Liver (tissue), 9 donors: ENCODE data around the gene SRRM3. TPM values are rescaled to one million over a fixed set of nuclear protein-coding genes. Genes with fewer than 3 reads are reported as not detected.

Experiments
- DNase-seq: peaks from one replicate; pipeline ENCODE4 v3.0.0-alpha.2; 2017; ENCODE audit warnings: low spot score
- H3K27ac ChIP-seq, 2 donors: one replicate each; pipeline ENCODE4 v1.7.0; 2013; ENCODE audit warnings: inconsistent platforms in 2 of 2, low read length in 2 of 2, control low read depth in 1 of 2, low read depth in 1 of 2, mild to moderate bottlenecking in 1 of 2
- H3K27me3 ChIP-seq, 4 donors: one replicate each; pipeline versions ENCODE4 v1.6.1 to v1.7.0; 2013; ENCODE audit warnings: low read length in 3 of 4, inconsistent platforms in 1 of 4, mild to moderate bottlenecking in 1 of 4, moderate library complexity in 1 of 4; ENCODE audit not compliant: control insufficient read depth in 4 of 4, insufficient read depth in 4 of 4
- H3K36me3 ChIP-seq, 4 donors: one replicate each; pipeline versions ENCODE4 v1.6.1 to v1.7.0; 2013; ENCODE audit warnings: low read length in 3 of 4, mild to moderate bottlenecking in 3 of 4, low read depth in 1 of 4, moderate library complexity in 1 of 4; ENCODE audit not compliant: control insufficient read depth in 4 of 4, insufficient read depth in 3 of 4
- H3K4me1 ChIP-seq, 4 donors: one replicate each; pipeline versions ENCODE4 v1.6.1 to v1.7.0; 2013; ENCODE audit warnings: low read length in 3 of 4, mild to moderate bottlenecking in 3 of 4, moderate library complexity in 1 of 4; ENCODE audit not compliant: control insufficient read depth in 4 of 4, insufficient read depth in 4 of 4
- H3K4me3 ChIP-seq, 3 donors: one replicate each; pipeline versions ENCODE4 v1.6.1 to v1.7.0; 2013; ENCODE audit warnings: low read length in 3 of 3, control low read depth in 1 of 3, low read depth in 1 of 3, mild to moderate bottlenecking in 1 of 3
- H3K9ac ChIP-seq, 2 donors: one replicate each; pipeline ENCODE4 v1.7.0; 2013; ENCODE audit warnings: low read length in 2 of 2, mild to moderate bottlenecking in 2 of 2, moderate library complexity in 2 of 2, control low read depth in 1 of 2, low read depth in 1 of 2
- H3K9me3 ChIP-seq, 4 donors: one replicate each; pipeline versions ENCODE4 v1.6.1 to v1.7.0; 2013; ENCODE audit warnings: low read length in 3 of 4; ENCODE audit not compliant: control insufficient read depth in 4 of 4
- ATF3 ChIP-seq: IDR thresholded peaks from 2 replicates; pipeline ENCODE4 v1.6.1; 2016; ENCODE audit warnings: antibody characterized with exemption
- CTCF ChIP-seq: fragments of 150-350 bp; IDR thresholded peaks from 2 replicates; pipeline ENCODE4 v1.5.1; 2017; ENCODE audit warnings: improper control_type of control experiment, low read depth, low read length; ENCODE audit not compliant: missing input control
- EGR1 ChIP-seq, 2 donors: IDR thresholded peaks; 2 replicates each; pipeline ENCODE4 v1.6.1; 2016 to 2018; ENCODE audit warnings: antibody characterized with exemption in 2 of 2, low read depth in 2 of 2
- FOXA1 ChIP-seq: IDR thresholded peaks from 2 replicates; pipeline ENCODE4 v1.6.1; 2016; ENCODE audit warnings: antibody characterized with exemption
- FOXA2 ChIP-seq: IDR thresholded peaks from 2 replicates; pipeline ENCODE4 v1.6.1; 2016; ENCODE audit warnings: antibody characterized with exemption
- GABPA ChIP-seq, 2 donors: IDR thresholded peaks in 1 of 2; conservative IDR thresholded peaks in 1 of 2; 2 replicates each; pipeline ENCODE4 v1.6.1; 2016; ENCODE audit warnings: antibody characterized with exemption in 2 of 2, mild to moderate bottlenecking in 1 of 2, moderate library complexity in 1 of 2
- HNF4A ChIP-seq, 2 donors: conservative IDR thresholded peaks; 2 replicates each; pipeline ENCODE4 v1.6.1; 2016; ENCODE audit warnings: antibody characterized with exemption in 2 of 2, mild to moderate bottlenecking in 2 of 2
- HNF4G ChIP-seq: IDR thresholded peaks from 2 replicates; pipeline ENCODE4 v1.6.1; 2016; ENCODE audit warnings: antibody characterized with exemption
- JUND ChIP-seq, 2 donors: IDR thresholded peaks; 2 replicates each; pipeline ENCODE4 v1.6.1; 2016; ENCODE audit warnings: antibody characterized with exemption in 2 of 2
- NR2F2 ChIP-seq: IDR thresholded peaks from 2 replicates; pipeline ENCODE4 v1.6.1; 2016; ENCODE audit warnings: antibody characterized with exemption
- RAD21 ChIP-seq, 2 donors: IDR thresholded peaks; 2 replicates each; pipeline ENCODE4 v1.6.1; 2016; ENCODE audit warnings: antibody characterized with exemption in 2 of 2, mild to moderate bottlenecking in 2 of 2
- RXRA ChIP-seq, 2 donors: IDR thresholded peaks; 2 replicates each; pipeline ENCODE4 v1.6.1; 2017 to 2018; ENCODE audit warnings: antibody characterized with exemption in 2 of 2, mild to moderate bottlenecking in 1 of 2
- SP1 ChIP-seq: IDR thresholded peaks from 2 replicates; pipeline ENCODE4 v1.6.1; 2018; ENCODE audit warnings: antibody characterized with exemption, mild to moderate bottlenecking
- TAF1 ChIP-seq: conservative IDR thresholded peaks from 2 replicates; pipeline ENCODE4 v1.6.1; 2016; ENCODE audit warnings: antibody characterized with exemption, mild to moderate bottlenecking
- YY1 ChIP-seq: IDR thresholded peaks from 2 replicates; pipeline ENCODE4 v1.6.1; 2016; ENCODE audit warnings: antibody characterized with exemption, mild to moderate bottlenecking
- WGBS: extraction: QIAGEN DNeasy Blood & Tissue Kit; methylation state at CpG from one replicate; pipeline ENCODE4 v1.1.7; 2013; 5-methylcytosine and 5-hydroxymethylcytosine counted together
- polyA plus RNA-seq, 2 donors: library from polyadenylated mRNA; stranded (reverse) in 1 of 2; unstranded in 1 of 2; fragments of 200-250 nt in 1 of 2; fragments of >200 nt in 1 of 2; fragmentation: Nextera tagmentation in 1 of 2; extraction: Ambion mirVana in 1 of 2; gene quantifications; one replicate each; pipeline versions ENCODE4 v1.2.1 to v1.2.3, GENCODE V29; 2013 to 2015
- total RNA-seq, 2 donors: library from RNA; depleted of rRNA; stranded (reverse); fragments of >200 nt; gene quantifications; one replicate each; pipeline ENCODE4 v1.2.3, GENCODE V29; 2014
- TF ChIP-seq, protein P1 (sequence below): IDR thresholded peaks from 2 replicates; pipeline ENCODE4 v1.6.1; 2016; ENCODE audit warnings: antibody characterized with exemption
- TF ChIP-seq, protein P2 (sequence below): IDR thresholded peaks from 2 replicates; pipeline ENCODE4 v1.6.1; 2016; ENCODE audit warnings: antibody characterized with exemption
- TF ChIP-seq, protein P3 (sequence below): IDR thresholded peaks from 2 replicates; pipeline ENCODE4 v1.6.1; 2016; ENCODE audit warnings: antibody characterized with exemption, mild to moderate bottlenecking
- donor health status: healthy.
- donor health status: healthy.
- donor health status: healthy.
- donor health status: healthy.
- donor health status: healthy.

The SRRM3 gene
- total RNA-seq (under 1 TPM in 1 of 2 donors, not detected in 1; 0.08 TPM), polyA plus RNA-seq (under 1 TPM in 1 of 2 donors, not detected in 1; 0.16 TPM)

DNA sequence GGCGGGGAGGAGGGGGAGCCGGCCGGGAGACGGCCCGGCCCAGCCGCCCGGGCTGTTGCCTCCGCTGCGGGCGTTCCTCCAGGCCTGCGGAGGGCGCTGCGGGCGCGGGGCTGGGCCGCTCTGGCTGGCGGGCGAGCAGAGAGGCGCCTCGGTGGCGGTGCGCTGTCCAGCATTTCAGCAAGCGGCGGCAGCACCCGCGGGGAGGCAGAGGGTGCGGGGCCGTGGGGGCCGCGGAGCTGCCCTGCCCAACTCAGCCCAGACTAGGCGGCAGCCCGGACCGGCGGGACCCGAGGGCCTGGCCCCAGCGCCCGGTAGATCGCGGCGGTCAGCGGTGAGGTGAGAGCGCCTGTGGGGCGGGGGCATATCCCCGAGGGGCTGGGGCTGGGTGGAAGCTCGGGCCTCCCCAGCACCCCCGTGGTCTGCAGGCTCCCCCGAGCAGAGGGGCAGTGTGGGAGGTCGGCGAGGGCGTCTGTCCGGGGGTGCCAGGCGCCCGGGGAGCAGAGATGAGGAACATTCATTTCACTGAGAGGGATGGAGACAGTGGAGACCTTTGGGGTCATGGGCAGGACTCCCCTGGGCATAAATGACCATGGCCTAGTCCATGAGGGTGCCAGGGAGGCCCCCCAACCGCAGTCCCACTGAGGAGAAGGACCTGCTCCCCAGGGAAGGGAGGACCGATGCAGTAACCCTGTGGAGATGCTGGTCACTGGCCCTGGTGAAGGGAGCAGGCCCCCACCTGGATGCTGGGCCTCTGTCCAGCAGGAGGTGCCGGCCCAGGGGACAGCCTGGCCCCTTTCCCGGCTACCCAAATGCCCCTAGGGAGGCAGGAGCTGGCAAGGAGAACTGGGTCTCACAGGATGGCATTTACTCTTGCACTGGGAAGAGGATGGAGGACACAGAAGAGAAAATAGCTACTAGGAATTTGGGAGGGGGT, at the start of gene SRRM3:
SRRM3 (plus strand) TSS at position 165 of the 934 bp plus-strand sequence. CDS start 33,171 bp downstream, outside the sequence.
- Histone ChIP-seq H3K9me3 (no peaks in the 10 kb centered on the region), H3K27ac (no peak within 1 kb of the TSS), H3K27me3 (peaks cover 0 to 2% (median 0%) of the 10 kb centered on the region in 4 donors), H3K9ac (no peak within 1 kb of the TSS), H3K4me1 (peaks cover 0 to 4% (median 1%) of the 10 kb centered on the region in 4 donors), H3K4me3 (peak within 1 kb of the TSS in 1 of 3 donors; percentile 23), H3K36me3 (no peaks in the 10 kb centered on the region)
- 3% methylated on average over 57 of the region's 57 CpGs for WGBS
- no peak for TF ChIP-seq EGR1 (IDR thresholded peaks at IDR 0.05; ENCODE audit: low read depth in 2 of 2)
- TF ChIP-seq HNF4A (conservative IDR thresholded peaks at IDR 0.05) = no peak
- no peak for TF ChIP-seq SP1
- TF ChIP-seq, protein P1, sequence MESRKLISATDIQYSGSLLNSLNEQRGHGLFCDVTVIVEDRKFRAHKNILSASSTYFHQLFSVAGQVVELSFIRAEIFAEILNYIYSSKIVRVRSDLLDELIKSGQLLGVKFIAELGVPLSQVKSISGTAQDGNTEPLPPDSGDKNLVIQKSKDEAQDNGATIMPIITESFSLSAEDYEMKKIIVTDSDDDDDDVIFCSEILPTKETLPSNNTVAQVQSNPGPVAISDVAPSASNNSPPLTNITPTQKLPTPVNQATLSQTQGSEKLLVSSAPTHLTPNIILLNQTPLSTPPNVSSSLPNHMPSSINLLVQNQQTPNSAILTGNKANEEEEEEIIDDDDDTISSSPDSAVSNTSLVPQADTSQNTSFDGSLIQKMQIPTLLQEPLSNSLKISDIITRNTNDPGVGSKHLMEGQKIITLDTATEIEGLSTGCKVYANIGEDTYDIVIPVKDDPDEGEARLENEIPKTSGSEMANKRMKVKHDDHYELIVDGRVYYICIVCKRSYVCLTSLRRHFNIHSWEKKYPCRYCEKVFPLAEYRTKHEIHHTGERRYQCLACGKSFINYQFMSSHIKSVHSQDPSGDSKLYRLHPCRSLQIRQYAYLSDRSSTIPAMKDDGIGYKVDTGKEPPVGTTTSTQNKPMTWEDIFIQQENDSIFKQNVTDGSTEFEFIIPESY = no peak
- no peak for TF ChIP-seq GABPA (IDR thresholded peaks at IDR 0.05 in 1 of 2, conservative IDR thresholded peaks at IDR 0.05 in 1 of 2)
- no peak for TF ChIP-seq JUND (IDR thresholded peaks at IDR 0.05)
- no peak for TF ChIP-seq FOXA1
- TF ChIP-seq, protein P2, sequence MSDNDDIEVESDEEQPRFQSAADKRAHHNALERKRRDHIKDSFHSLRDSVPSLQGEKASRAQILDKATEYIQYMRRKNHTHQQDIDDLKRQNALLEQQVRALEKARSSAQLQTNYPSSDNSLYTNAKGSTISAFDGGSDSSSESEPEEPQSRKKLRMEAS = no peak
- no peak for TF ChIP-seq NR2F2
- no peak for TF ChIP-seq YY1
- TF ChIP-seq RAD21 (IDR thresholded peaks at IDR 0.05) = peak in 1 of 2 donors; percentile 48
- TF ChIP-seq, protein P3, sequence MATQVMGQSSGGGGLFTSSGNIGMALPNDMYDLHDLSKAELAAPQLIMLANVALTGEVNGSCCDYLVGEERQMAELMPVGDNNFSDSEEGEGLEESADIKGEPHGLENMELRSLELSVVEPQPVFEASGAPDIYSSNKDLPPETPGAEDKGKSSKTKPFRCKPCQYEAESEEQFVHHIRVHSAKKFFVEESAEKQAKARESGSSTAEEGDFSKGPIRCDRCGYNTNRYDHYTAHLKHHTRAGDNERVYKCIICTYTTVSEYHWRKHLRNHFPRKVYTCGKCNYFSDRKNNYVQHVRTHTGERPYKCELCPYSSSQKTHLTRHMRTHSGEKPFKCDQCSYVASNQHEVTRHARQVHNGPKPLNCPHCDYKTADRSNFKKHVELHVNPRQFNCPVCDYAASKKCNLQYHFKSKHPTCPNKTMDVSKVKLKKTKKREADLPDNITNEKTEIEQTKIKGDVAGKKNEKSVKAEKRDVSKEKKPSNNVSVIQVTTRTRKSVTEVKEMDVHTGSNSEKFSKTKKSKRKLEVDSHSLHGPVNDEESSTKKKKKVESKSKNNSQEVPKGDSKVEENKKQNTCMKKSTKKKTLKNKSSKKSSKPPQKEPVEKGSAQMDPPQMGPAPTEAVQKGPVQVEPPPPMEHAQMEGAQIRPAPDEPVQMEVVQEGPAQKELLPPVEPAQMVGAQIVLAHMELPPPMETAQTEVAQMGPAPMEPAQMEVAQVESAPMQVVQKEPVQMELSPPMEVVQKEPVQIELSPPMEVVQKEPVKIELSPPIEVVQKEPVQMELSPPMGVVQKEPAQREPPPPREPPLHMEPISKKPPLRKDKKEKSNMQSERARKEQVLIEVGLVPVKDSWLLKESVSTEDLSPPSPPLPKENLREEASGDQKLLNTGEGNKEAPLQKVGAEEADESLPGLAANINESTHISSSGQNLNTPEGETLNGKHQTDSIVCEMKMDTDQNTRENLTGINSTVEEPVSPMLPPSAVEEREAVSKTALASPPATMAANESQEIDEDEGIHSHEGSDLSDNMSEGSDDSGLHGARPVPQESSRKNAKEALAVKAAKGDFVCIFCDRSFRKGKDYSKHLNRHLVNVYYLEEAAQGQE = peak; percentile 97
- peak; percentile 56 for TF ChIP-seq CTCF
- TF ChIP-seq FOXA2 = no peak
- TF ChIP-seq HNF4G = no peak
- no peak for TF ChIP-seq RXRA (IDR thresholded peaks at IDR 0.05)
- no peak for TF ChIP-seq TAF1
- no peak for TF ChIP-seq ATF3
- peak; percentile 86 for DNase-seq
